ENCODE results near the gene CFC1. TPM values are rescaled to one million over a fixed set of nuclear protein-coding genes. Genes with fewer than 3 reads are reported as not detected.

CFC1 gene
- not detected in 2 replicates for total RNA-seq

DNA sequence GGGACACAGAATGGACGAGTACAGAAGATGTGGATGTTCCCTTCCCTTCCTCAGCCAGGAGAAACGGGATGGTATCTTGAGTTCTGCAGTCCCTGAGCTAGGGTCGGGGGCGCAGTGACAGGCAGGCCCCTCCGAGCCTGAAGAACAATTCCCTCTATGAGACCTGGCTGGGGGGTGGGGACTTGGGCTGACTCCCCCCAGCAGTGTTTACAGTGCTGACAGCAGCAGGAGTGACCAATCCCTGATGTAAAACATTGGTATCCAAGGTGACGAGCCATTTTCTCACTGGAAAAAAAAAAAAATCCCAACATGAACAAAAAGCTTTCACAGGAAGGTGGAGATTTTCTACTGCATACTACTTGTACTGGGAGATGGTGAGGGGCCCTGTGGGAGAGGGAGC lies at the start of gene CFC1:
Gene CFC1 (minus strand): TSS at position 183 of the 400 bp plus-strand sequence. CDS start 288 bp downstream, outside the sequence.

GRCh38 chr2:130611140-130611539 lies 11.8 kb upstream of the CFC1 start, which contains the start of gene POTEJ:
TSS of gene POTEJ (plus strand) at chr2:130611440. CDS start at chr2:130611533, 93 bp downstream.

Small RNA genes lying within 50 kb of the gene (small RNA-seq; reads per million reads assigned to genes)
- gene RF00017 (not detected), gene RNU6-848P (not detected)

Other genes starting within 250 kb of the CFC1 start
- 23.3 and 48.5 TPM in 2 replicates for gene PTPN18, start 243.5 kb downstream of the CFC1 start, total RNA-seq
- gene POTEI, start 90.2 kb downstream of the CFC1 start, total RNA-seq: 0.07 and 0.66 TPM in 2 replicates
- not detected in 2 replicates for gene CFC1B, start 78.4 kb downstream of the CFC1 start, total RNA-seq
- gene POTEJ, start 11.9 kb upstream of the CFC1 start, total RNA-seq: not detected in 2 replicates
- not detected in 2 replicates for gene GPR148, start 129.5 kb upstream of the CFC1 start, total RNA-seq
- not detected in 2 replicates for gene AMER3, start 156.0 kb upstream of the CFC1 start, total RNA-seq
- under 0.01 TPM in 1 of 2 replicates, not detected in the other for gene ARHGEF4, start 237.3 kb upstream of the CFC1 start, total RNA-seq

All from thoracic aorta endothelial cell (primary cell).